Effector memory CD8-positive, alpha-beta T cell (primary cell): ENCODE data around the gene LDLRAD4.

Experiments
- ATAC-seq: fragments of 150-1000 bp; cut with Tn5 transposase; replicated peaks from 2 replicates; pipeline ENCODE4 v1.10.0; 2021; ENCODE audit warnings: mild to moderate bottlenecking, moderate library complexity
- DNase-seq, 3 experiments: peaks; one replicate each; pipeline ENCODE4 v3.0.0; 2021
- H3K27ac Mint-ChIP-seq, 2 donors: one replicate each; pipeline ENCODE4 v1.8.0; 2022; ENCODE audit warnings: mild to moderate bottlenecking in 2 of 2, mixed read lengths in 2 of 2, moderate library complexity in 2 of 2
- H3K27me3 Mint-ChIP-seq, 2 donors: one replicate each; pipeline ENCODE4 v1.8.0; 2022; ENCODE audit warnings: mixed read lengths in 2 of 2
- H3K36me3 Mint-ChIP-seq: one replicate; pipeline ENCODE4 v1.8.0; 2022; ENCODE audit warnings: mild to moderate bottlenecking, moderate library complexity, mixed read lengths; ENCODE audit not compliant: insufficient read depth
- H3K4me1 Mint-ChIP-seq, 2 donors: one replicate each; pipeline ENCODE4 v1.8.0; 2022; ENCODE audit warnings: low read depth in 2 of 2, mixed read lengths in 2 of 2
- H3K4me3 Mint-ChIP-seq, 2 donors: one replicate each; pipeline ENCODE4 v1.8.0; 2022; ENCODE audit warnings: mild to moderate bottlenecking in 2 of 2, mixed read lengths in 2 of 2, moderate library complexity in 2 of 2
- H3K9me3 Mint-ChIP-seq, 2 donors: one replicate each; pipeline ENCODE4 v1.8.0; 2022; ENCODE audit warnings: mixed read lengths in 2 of 2

LDLRAD4 gene

GRCh38 chr18:13564579-13564978, 346.0 kb downstream of the LDLRAD4 start:
- Mint-ChIP-seq H3K27ac (peak overlapping the region in 1 of 2 donors; percentile 13), H3K9me3 (no peaks in the 10 kb centered on the region), H3K4me1 (peaks cover 16 to 20% of the 10 kb centered on the region in 2 donors), H3K4me3 (no peak overlapping the region), H3K36me3 (no peaks in the 10 kb centered on the region), H3K27me3 (no peaks in the 10 kb centered on the region)
- ATAC-seq = no peak
- DNase-seq = no peak

- H3K27me3 Mint-ChIP-seq = no peaks in the 10 kb centered on the region
- no peak for ATAC-seq
- H3K4me1 Mint-ChIP-seq = peaks cover 16 to 20% of the 10 kb centered on the region in 2 donors
- no peaks in the 10 kb centered on the region for H3K9me3 Mint-ChIP-seq
- H3K36me3 Mint-ChIP-seq = no peaks in the 10 kb centered on the region
- H3K27ac Mint-ChIP-seq = no peak overlapping the region
- DNase-seq = no peak
- no peak overlapping the region for H3K4me3 Mint-ChIP-seq
Observed at GRCh38 chr18:13565228-13565627, 346.7 kb downstream of the LDLRAD4 start.

DNA sequence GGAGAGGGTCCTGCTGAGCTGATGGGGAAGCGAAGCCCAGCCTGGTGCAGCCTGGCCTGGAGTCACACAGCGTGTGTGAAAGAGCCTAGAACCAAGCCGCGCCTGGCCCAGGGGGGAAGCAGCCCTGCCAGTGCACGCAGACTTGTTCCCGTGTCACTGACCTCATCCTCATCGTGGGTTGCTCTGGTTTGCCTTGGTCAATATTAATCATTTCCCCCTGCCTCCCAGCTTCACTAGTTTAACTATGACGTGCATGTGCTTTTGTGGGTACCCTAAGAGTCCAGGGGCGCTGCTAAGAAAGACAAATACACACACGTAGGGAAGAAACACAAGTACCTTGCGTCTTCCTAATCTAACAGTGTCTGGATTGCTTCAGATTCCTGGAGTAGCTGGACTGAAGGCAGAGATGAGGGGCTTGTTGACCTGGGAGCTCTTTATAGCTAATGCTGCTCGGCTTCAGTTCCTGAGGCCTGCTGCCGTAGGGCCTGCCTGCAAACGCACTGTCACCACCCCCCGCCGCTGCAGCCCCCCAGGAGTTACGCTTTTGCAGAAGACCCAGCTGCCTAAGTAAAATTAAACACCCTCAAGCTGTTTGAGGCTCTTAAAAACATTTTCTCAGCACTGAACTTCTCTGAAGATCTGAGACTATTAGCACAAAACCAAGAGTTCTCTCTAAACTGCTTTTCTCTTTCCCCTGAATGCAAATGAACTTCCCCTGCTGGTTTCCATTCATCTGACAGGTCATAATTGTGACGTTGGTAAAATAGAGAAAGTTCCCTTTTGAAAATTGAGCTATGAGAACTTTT, 348.6 kb downstream of the LDLRAD4 start:
- Mint-ChIP-seq H3K27me3 (no peaks in the 10 kb centered on the region), H3K4me3 (peak overlapping the region; percentile 20 to 37), H3K27ac (peak overlapping the region; percentile 60 to 79), H3K4me1 (peaks cover 16 to 22% of the 10 kb centered on the region in 2 donors), H3K9me3 (no peaks in the 10 kb centered on the region), H3K36me3 (no peaks in the 10 kb centered on the region)
- DNase-seq (no peak), ATAC-seq (peak; percentile 57)

GRCh38 chr18:13568443-13569392, 350.2 kb downstream of the LDLRAD4 start:
- Mint-ChIP-seq H3K36me3 (no peaks in the 10 kb centered on the region), H3K27me3 (no peaks in the 10 kb centered on the region), H3K4me1 (peaks cover 11 to 18% of the 10 kb centered on the region in 2 donors), H3K27ac (peak overlapping the region in 1 of 2 donors; percentile 15), H3K4me3 (peak overlapping the region in 1 of 2 donors; percentile 6), H3K9me3 (no peaks in the 10 kb centered on the region)
- no peak for DNase-seq
- peak; percentile 26 for ATAC-seq

DNA sequence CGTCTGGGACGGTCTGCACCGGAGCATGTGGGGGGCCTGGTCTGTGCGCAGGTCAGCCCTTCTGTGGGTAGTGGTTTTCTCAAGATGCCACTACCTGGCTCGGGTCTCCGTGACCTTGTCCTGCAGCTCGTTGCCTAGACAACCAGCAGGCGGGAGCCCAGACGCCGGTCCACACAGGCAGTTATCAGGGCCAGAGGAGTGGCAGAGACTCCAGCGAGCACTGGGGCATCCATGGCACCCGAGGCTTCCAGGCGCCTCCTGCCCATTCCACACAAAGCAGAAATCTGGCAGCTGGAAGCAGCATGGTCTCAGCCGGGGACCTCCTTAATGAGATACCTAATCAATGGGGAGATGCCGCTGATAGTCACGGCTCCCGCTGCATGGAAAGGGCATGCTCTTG, 351.7 kb downstream of the LDLRAD4 start:
- ATAC-seq = no peak

DNA sequence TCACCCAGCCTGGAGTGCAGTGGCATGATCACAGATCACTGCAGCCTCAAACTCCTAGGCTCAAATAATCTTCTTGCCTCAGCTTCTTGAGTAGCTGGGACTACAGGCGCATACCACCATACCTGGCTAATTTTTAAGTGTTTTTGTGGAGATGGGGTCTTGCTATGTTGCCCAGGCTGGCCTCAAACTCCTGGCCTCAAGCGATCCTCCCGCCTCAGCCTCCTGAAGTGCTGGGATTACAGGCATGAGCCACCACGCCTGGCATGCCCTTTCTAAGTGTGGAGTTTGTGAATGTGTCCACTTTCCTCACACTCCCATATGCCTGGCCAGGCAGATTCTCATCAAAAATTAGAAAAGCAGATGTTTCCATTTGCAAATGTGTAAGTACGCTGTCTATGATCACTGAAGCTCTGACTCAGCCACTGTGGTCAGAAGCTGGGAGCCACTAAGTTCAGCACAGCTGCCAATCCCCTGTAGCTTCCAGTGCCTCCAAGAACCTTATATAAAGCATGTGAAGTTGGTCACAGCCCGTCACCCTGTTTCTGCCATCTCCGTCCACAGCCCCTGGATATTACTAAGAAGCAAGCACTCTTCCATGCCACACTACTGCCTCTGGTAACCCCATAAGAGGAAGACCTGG, 352.4 kb downstream of the LDLRAD4 start:
- no peaks in the 10 kb centered on the region for H3K36me3 Mint-ChIP-seq
- H3K9me3 Mint-ChIP-seq = no peaks in the 10 kb centered on the region
- H3K4me3 Mint-ChIP-seq = no peak overlapping the region
- no peak for DNase-seq
- ATAC-seq = no peak
- H3K27me3 Mint-ChIP-seq = no peaks in the 10 kb centered on the region
- peaks cover 17 to 22% of the 10 kb centered on the region in 2 donors for H3K4me1 Mint-ChIP-seq
- no peak overlapping the region for H3K27ac Mint-ChIP-seq

More for the DNA sequence above, 351.7 kb downstream of the LDLRAD4 start:
- no peaks in the 10 kb centered on the region for H3K9me3 Mint-ChIP-seq
- H3K36me3 Mint-ChIP-seq = no peaks in the 10 kb centered on the region
- DNase-seq = no peak
- no peaks in the 10 kb centered on the region for H3K27me3 Mint-ChIP-seq
- H3K27ac Mint-ChIP-seq = no peak overlapping the region
- H3K4me1 Mint-ChIP-seq = peaks cover 18% of the 10 kb centered on the region in 2 donors
- H3K4me3 Mint-ChIP-seq = no peak overlapping the region

DNA sequence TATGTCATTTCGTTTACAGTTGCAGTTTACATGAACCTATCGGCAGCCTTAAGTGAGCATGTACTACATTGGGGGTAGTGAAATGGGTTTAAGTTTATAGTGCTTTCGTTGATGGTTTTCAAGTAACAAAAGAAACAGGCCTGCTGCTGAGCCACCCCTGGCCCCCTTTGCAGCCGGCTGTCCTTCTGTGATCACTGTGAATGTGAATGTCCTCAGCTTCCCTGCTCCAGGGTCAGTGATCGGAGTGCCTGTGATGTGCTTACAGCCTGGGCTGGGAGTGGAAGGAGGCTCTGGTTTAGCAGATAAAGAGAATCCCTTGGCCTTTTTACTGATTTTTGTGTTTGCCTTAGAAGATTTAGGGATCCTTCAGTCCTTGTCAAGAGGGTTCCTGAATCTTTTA, 353.6 kb downstream of the LDLRAD4 start:
- ATAC-seq (no peak), DNase-seq (no peak)
- H3K4me3 Mint-ChIP-seq = no peak overlapping the region
- H3K9me3 Mint-ChIP-seq = no peaks in the 10 kb centered on the region
- H3K27ac Mint-ChIP-seq = no peak overlapping the region
- H3K27me3 Mint-ChIP-seq = no peaks in the 10 kb centered on the region
- H3K4me1 Mint-ChIP-seq = peaks cover 16 to 23% of the 10 kb centered on the region in 2 donors
- H3K36me3 Mint-ChIP-seq = no peaks in the 10 kb centered on the region

- no peaks in the 10 kb centered on the region for H3K9me3 Mint-ChIP-seq
- no peak overlapping the region for H3K4me3 Mint-ChIP-seq
- DNase-seq = no peak
- H3K36me3 Mint-ChIP-seq = no peaks in the 10 kb centered on the region
- ATAC-seq = no peak
- no peak overlapping the region for H3K27ac Mint-ChIP-seq
- peaks cover 18 to 29% of the 10 kb centered on the region in 2 donors for H3K4me1 Mint-ChIP-seq
- no peaks in the 10 kb centered on the region for H3K27me3 Mint-ChIP-seq
Observed at GRCh38 chr18:13572721-13573120, 354.2 kb downstream of the LDLRAD4 start.

DNA sequence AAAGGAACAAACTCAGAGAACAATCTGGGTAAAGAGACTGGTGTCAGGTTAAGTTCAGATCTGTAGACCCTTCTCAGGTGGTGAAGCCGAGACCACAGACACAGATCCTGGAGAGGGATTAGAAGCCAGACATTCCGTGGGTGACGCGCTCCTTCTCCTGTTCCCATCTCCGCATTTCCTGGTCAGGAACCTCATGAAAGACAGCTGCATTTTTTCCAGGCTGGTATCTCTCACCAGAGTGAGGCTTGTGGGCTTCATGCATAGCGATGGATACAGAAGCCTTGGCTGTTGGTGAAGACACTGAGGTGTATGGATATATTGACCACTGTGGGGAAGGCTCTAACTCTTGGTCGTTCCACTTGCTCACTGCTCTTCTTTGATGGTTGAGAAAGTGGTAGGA, 355.2 kb downstream of the LDLRAD4 start:
- H3K9me3 Mint-ChIP-seq = no peaks in the 10 kb centered on the region
- H3K36me3 Mint-ChIP-seq = peaks cover 6% of the 10 kb centered on the region
- H3K4me1 Mint-ChIP-seq = peaks cover 24 to 34% of the 10 kb centered on the region in 2 donors
- no peak for DNase-seq
- ATAC-seq = no peak
- H3K4me3 Mint-ChIP-seq = no peak overlapping the region
- no peak overlapping the region for H3K27ac Mint-ChIP-seq
- H3K27me3 Mint-ChIP-seq = no peaks in the 10 kb centered on the region

GRCh38 chr18:13574355-13574754, 355.8 kb downstream of the LDLRAD4 start:
- Mint-ChIP-seq H3K27ac (no peak overlapping the region), H3K9me3 (no peaks in the 10 kb centered on the region), H3K4me3 (no peak overlapping the region), H3K27me3 (no peaks in the 10 kb centered on the region), H3K4me1 (peaks cover 22 to 32% of the 10 kb centered on the region in 2 donors), H3K36me3 (peaks cover 6% of the 10 kb centered on the region)
- DNase-seq (no peak), ATAC-seq (no peak)

- Mint-ChIP-seq H3K4me3 (no peak overlapping the region), H3K9me3 (no peaks in the 10 kb centered on the region), H3K27ac (no peak overlapping the region), H3K36me3 (peaks cover 6% of the 10 kb centered on the region), H3K27me3 (no peaks in the 10 kb centered on the region), H3K4me1 (peaks cover 23 to 36% of the 10 kb centered on the region in 2 donors)
- ATAC-seq (no peak), DNase-seq (no peak)
Observed at GRCh38 chr18:13574761-13575160, 356.2 kb downstream of the LDLRAD4 start.

DNA sequence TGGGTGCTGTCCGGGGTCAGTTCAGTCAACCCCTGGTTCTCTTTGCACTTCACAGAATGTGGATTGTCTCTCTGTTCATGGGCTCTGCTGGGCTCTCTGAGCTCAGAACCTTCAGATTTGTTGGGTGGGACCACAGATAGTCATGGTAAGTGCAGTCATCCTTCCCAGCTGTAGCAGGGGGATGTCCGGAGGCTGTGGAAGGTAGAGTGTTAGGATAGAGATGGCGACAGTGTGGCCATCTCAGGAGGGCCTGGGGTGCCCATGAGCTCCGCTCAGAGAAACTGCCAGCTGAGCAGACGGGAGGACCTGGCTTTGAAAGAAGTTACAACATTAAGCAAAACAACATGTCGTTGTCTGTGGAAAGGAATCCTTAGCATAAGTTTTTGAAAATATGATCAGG, 358.0 kb downstream of the LDLRAD4 start:
- peaks cover 6% of the 10 kb centered on the region for H3K36me3 Mint-ChIP-seq
- ATAC-seq (no peak), DNase-seq (no peak)
- peak overlapping the region in 1 of 2 donors; percentile 87 for H3K27ac Mint-ChIP-seq
- no peaks in the 10 kb centered on the region for H3K9me3 Mint-ChIP-seq
- no peaks in the 10 kb centered on the region for H3K27me3 Mint-ChIP-seq
- peaks cover 26 to 39% of the 10 kb centered on the region in 2 donors for H3K4me1 Mint-ChIP-seq
- H3K4me3 Mint-ChIP-seq = peak overlapping the region; percentile 67 to 68

GRCh38 chr18:13577091-13577697, 358.6 kb downstream of the LDLRAD4 start:
- no peaks in the 10 kb centered on the region for H3K9me3 Mint-ChIP-seq
- H3K4me1 Mint-ChIP-seq = peaks cover 26 to 39% of the 10 kb centered on the region in 2 donors
- no peaks in the 10 kb centered on the region for H3K27me3 Mint-ChIP-seq
- peak overlapping the region; percentile 45 to 87 for H3K27ac Mint-ChIP-seq
- DNase-seq (no peak), ATAC-seq (peak; percentile 68)
- peak overlapping the region; percentile 67 to 68 for H3K4me3 Mint-ChIP-seq
- H3K36me3 Mint-ChIP-seq = peaks cover 6% of the 10 kb centered on the region
